ENCODE measurements around the gene TDRD7.

Gene TDRD7

DNA sequence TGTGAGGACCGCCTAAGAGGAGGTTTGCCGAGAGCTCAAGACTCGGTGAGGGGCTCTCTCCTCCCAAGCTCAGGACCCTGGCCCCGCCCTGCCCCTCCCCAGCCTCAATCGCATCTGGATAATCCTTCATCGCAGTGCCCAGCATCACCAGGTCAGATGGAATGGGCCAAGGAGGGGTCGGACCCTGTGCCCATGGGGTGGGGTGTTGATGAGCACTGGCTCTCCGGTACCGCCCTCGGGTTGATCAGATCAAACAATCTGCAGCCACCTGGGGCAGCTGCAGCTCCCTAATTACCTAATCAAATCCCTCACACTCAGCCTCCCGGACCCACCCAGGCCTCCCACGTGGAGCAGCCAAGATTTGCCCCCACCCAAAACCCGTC, 24.4 kb upstream of the TDRD7 start:
- no peak for DNase-seq

DNA sequence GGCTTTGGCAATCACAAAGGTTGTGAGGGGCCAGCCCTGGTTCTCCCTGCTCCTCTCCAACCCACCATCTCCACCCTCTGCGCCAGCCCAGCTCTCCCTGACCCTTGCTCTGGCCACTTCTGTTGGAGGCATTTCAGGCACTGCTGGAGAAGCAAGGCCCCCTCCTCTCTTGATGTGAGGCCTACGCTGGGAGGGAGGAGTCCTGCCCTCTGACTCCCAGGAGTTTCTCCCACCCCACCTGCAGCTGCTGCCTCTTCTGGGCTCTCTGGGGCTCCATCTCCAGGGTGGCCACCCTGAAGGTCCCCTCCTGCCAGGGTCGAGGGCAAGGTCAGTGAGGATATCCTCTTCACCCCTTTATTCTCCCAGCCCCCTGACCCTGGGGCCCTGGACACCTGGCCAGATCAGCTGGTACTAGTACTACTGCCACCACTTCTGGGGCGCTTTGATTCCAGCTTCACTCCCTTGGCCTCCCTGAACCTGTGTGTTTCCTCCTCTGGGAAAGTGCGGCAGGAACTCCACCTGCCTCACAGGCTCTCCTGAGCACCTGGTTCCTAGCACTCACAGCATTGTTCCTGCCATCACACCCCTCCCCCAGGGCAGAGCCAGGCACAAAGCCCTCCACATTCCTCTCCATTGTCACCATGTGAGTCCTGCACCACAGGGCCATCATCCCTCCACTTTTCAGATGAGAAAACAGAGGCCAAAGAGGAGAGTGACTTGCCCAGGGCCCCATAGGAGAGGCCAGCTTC, 23.8 kb upstream of the TDRD7 start:
- DNase-seq: no peak

DNA sequence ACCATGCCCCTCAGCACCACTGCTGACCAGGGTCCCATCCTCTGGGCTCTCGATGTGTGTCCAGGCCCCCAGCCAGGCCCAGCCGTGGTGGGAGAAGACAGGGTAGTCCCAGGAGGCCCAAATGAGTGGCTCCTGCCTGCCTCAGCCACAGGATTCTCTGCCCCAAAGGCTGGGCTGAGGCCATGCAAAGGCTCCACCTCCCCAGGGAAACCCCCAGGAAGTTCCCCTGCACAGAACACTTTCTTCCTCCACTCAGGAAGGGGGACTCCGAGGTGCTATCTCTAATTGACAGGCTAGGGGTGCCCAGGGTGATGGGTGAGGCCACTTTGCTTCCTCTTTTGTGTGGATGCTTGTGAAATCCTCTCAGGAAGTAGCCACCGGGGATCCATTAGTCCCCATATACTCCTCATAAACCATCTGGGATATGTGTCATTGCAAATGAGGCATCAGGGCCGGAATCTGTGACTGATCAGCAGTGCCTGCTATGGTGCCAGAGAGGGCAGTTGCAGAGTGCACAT, 23.1 kb upstream of the TDRD7 start:
- peak; percentile 23 for DNase-seq

DNA sequence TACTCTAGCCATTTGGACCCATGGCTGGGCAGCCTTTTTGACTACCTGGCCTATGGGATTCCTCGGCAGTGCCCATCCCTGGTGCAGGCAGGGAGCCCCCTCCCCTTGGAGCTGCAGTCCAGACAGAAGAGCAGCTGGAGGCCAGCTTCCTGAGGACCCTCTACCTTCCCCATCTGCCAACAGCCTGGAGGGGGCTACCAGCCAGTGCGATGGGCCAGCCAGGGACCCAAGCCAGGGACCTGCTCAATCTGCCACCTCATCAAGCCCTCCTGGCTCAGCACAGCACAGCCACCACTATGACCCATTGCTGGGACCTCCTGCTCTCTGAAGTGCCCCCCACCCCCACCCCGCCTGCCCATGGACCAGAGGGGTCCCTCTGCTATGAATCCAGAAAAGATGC, 22.6 kb upstream of the TDRD7 start:
- no peak for DNase-seq

DNA sequence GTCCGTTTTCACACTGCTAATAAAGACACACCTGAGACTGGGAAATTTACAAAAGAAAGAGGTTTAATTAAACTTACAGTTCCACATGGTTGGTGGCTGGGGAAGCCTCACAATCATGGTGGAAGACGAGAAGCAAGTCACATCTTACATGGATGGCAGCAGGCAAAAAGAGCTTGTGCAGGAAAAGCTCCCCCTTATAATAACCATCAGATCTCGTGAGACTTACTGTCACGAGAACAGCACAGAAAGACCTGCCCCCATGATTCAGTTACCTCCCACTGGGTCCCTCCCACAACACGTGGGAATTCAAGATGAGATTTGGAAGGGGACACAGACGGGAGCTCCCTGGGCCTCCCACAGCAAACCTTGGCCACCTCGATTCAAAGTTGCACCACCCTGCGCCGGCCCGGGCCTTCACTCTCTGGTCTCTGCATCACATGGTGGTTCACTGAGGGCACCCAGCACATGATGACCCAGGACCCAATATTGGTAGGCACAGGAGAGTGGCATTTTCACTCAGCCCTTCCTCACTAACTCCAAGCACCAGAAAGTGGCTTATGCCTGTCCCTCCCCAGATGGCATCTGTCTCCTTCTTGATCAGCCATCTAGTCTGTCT, 21.0 kb upstream of the TDRD7 start:
- no peak for DNase-seq

DNA sequence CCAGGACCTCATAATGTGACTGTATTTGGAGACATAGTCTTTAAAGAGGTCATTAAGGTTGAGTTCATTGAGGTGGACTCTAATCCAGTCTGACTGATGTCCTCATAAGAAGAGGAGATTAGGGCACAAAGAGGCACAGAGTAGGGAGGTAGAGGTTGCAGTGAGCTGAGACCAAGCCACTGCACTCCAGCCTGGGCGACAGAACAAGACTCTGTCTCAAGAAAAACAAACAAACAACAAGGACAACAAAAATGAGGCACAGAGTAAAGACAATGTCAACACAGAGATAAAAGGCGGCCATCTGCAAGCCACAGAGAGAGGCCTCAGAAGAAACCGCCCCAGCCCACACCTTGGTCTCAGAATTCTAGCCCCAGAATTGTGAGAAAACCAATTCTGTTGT, 17.0 kb upstream of the TDRD7 start:
- DNase-seq: no peak

DNA sequence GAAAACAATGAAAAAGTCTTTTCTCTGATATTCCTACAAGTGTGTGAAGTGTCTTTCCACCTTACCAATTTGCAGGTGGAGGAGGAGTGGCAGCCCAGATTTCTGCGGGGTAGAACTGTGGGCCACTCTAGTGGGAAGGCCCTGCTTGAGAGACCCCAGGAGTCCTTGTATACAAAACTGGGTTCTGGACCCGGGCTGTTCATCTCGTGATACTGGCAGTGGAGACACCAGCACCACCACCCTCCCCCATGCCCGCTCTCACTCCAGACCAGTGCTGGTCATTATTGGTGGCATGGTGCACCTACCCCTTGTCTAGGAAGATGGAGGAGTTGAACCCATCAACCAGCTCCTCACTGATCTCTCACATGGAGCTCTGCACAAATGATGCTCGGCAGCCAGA, 16.2 kb upstream of the TDRD7 start:
- DNase-seq: no peak

DNA sequence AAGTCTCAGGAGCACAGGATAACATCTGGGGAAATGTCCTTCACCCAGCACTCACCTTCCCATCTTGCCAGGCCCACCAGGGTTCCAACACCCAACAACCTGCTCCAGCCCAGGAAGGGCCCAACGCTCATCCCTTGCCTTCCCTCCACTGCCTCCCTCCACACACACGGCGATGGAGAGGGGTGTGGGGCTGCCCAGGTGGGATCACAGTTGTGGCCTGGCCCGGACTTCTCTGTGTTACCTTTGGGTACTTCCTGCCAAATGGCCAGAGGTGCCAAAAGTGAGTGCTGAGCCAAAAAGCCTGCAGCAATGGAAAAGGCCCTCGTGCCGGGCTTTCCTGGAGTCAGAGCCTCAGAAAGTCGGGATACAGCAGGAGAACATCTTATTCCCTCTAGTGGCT, 15.6 kb upstream of the TDRD7 start:
- no peak for DNase-seq

DNA sequence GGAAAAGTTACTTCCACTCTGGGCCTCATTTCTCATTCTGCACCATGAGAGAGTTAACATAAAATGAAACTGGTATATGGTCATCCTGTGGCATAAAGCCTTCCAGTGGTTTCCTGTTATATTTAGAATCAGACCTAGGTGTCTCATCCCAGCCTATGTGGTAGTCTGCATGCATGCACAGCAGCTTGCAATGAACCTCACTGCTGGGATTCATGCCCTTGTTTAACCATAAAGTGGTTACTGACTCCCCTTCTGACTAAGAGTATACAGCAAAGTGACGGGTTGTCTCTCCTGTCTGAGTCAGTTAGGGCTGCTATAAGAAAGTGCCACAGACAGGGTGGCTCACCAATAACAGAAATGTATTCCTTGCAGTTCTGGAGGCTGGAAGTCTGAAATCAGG, 14.7 kb upstream of the TDRD7 start:
- DNase-seq: no peak

DNA sequence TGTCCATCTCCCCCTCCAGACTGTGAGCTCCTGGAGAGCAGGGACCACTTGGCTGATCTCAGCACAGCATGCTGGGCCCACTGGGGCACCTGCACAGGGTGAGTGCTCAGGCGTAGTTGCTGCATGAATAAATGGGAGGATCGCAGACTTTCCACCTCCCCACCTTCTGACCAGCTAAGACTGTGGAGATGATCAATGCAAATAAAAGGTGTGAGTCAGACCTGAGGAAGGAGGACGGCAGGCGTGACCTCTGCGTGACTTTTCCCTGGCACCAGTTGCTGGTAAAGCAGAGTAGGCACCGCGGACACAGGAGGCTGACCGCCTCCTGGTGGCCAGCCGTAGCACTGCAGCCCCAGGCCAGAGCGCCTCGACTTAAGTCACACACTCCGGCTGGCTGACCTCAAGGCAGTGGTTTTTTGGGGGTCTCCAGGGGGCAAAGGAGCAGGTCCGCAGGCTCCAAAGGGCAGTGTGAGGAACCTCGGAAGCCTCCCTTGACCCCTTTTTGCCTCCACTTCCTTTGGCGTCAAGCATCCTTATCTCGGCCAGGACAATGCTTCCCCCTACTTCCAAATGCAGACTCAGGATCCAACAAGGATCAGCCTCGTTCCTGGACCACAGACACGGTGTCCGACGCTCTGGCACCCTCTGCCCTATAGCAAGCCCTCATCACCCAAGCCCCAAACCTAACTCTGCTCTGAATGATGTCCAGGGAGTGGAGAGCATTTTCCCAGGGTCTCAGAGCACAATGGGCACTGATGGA, 12.7 kb upstream of the TDRD7 start:
- peak; percentile 64 for DNase-seq

DNA sequence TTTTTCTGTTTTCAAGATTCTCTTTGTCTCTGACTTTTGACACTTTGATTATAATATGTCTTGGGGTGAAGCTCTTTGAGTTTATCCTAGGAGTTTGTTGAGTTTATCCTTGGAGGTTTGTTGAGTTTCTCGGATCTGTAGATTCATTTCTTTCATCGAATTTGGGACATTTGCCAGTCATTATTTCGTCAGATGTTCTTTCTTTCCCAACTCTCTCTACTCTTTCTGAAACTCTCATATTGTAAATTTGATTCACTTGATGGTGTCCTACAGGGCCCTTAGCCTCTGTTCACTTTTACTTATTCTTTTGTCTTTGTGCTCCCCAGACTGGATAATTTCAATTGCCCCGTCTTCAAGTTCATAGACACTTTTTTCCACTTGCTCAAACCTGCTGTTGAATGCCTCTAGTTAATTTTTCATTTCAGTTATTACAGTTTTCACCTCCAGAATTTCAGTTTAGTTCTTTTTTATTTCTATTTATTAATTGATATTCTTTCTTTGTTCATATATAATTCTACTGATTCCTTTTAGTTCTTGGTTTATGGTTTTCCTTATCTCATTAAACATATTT, 8.1 kb upstream of the TDRD7 start:
- no peak for DNase-seq

DNA sequence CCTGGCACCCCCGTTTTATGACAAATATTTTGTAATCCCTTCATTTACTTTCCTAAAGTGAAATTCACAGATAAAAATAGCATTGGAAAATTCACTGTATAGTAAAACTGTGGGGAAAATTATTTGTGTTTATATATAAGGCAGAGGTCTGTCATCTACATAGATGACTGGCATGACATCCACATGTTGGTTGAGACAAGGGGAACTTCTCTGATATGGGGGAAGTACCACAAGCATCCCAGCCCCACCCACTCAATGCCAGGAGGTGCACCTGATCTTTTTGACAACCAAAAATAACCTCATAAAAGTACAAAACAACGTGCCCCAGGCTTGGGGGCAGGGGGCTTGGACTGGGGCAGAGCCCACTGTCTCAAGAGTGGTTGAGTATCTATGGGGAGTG, 6.3 kb upstream of the TDRD7 start:
- DNase-seq: no peak

DNA sequence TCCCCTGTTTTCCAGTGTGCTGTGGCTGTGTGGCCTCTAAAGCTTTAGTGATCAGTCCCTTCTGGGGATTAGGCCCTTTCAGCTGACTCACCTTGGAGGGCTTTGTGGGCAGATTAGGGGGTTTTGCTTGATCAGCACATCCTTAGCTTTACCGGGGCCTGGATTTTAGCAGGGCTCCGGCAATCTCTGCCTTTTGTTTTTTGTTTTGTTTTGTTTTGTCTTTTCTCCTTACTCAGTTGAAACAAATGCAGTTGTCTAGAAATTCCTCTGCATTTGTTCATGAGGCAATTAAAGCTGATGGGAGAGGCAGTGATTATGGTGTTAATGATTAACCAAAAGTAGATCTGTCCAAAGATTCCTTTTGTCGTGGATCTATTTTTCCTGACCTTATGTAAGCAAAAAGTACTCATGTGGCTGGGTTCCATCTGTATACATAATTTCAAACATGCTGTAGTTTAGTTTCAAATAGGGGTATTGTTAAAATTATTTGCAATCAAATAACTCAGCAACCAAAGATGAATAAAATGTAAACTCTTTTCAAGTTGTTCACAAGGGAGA, 5.2 kb upstream of the TDRD7 start:
- DNase-seq: no peak

DNA sequence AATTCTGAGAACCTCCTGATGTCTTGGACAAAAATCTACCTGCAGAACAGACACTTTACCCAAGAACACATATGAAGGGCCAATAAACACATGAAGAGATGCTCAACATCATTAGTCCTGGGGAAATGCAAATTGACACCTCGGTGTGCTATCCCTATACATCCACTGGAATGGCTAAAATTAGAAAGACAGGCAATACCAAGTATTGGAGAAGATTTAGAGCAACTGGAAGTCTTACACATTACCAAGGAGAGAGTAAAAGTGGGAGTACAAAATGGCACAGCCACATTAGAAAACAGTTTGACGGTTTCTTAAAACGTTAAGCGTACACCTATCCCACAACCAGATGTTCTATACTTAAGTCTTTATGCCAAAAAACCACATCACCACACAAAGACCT, 3.3 kb upstream of the TDRD7 start:
- DNase-seq: no peak

DNA sequence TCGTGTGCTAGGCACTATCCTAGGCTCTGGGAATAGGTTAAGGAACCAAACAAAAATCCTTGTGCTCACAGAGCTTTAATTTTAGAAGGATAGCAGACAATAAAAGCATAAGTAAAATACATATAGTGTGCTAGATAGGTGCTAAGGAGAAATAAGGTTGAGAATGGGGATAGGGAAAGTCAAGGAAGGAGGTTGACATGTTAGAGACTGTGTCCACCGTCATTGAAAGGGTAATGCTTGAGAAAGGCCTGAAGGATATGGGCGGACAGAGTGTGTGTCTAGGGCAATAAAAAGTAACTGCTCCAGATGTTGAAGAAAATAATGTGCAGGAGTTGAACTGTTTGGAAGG, 482 bp upstream of the TDRD7 start:
- no peak for DNase-seq

DNA sequence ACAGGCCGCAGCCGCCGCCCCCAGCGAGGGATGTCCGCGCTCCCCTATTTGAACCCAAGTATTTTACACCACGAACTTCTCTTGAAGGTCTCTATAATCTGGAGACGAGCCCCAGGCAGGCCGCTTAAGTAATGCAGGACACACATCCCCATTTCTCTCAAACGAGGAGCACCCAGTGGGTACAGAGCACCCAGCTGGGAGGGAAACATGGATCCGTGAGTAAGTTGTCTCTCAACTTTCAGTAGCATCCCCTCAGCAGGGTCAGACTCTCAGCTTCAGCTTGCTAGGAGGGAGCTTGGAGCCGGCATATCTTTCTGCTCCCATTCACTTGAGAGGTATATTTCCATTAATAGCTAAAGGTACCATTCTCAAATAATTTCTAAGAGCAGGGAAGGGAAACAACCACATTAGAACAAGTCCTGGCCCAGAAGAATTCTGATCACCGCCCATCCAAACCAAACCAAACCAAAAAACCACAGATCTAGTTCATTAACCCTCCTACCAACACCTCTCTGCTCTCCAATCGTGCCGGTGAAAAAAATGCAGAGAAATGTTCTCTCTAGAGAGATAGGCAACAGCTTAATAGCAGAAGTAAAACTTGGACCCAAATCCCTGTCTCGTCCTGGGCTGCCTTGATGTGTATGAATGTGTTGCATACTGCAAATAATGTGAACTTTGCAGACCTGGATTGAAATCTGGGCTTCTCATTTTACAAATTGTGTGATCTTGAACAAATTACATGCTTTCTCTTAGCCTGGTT, 910 bp downstream of the TDRD7 start:
- DNase-seq: peak; percentile 50

DNA sequence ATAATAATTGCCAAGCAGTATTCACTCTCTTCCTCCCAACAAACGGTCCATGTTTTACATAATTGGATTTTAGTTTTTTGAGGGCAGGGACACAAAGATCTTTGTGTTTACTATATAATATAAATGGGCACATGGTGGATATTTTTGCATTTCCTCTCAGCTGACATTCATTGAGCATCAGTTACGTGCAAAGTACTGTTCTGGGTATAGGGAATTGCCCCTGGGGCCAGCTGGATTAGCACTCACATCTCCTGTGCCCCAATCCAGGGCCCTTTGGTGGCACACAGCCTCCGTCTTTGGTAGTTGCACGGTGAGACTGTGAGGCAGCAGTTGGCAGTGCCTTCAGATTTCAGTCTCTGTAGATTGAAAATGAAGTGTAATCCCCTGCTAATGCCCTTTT, 1.6 kb downstream of the TDRD7 start:
- DNase-seq: no peak

DNA sequence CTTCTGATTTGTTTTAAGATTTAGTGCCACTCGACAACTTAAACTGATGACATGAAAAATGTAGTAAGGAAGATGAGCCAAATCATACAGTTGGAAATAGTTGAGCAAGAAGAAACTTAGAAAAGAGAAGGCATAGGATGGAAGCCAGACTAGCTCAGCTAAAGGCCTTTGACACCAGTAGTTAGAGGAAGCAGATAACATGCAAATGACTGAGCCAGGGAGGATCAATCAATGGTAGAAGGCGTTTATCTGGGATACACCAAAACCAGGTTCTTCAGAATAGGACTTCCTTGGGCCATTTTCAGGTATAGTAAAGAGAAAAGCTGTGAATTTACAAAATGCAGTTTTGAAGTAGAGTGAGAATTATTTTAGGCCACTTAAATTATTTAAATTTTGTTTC, 3.2 kb downstream of the TDRD7 start:
- DNase-seq: no peak

DNA sequence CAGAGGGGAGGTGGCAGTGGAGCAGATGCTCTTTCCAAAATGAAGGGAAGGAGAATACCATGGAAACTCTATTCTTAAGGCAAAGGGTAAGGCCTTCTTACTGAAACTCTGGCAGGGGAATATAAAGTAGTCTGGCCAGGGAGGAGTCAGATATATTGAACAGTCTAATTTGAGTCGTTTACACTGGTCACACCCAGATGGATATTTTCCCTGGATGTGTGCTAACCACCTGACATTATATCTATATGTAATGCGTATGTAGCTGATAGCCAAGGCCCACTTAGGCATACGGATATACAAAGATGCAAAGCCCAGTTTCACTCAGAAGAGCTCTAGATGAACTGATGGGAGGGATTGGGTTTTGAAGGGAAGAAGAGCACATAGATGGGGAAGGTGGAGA, 7.0 kb downstream of the TDRD7 start:
- no peak for DNase-seq

DNA sequence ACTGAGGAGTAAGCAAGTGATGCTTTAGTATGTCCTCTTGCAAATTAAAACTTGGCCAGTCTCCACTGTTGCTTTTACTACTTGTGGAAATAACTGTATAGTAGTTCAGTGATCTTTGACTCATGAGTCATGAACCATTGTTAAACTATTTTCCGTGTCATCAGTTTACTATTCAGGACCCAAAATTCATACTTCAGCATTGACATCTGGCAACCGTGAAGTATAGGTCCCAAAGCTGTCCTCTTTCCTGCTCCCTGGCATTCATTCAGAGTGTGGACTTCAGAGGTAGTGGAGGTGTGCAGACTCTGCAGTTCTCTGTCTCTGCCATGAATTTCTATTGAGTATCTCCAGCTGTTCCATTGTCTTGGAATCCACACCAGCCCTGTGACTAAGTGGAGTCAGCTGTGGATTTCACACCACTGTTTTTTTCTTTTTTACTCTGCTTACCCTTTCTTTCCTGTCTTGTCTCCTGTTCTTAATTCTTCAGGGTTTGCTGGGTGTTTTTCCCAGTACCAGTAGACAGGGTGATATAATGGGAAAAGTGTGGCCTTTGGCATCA, 7.5 kb downstream of the TDRD7 start:
- DNase-seq: peak; percentile 87

DNA sequence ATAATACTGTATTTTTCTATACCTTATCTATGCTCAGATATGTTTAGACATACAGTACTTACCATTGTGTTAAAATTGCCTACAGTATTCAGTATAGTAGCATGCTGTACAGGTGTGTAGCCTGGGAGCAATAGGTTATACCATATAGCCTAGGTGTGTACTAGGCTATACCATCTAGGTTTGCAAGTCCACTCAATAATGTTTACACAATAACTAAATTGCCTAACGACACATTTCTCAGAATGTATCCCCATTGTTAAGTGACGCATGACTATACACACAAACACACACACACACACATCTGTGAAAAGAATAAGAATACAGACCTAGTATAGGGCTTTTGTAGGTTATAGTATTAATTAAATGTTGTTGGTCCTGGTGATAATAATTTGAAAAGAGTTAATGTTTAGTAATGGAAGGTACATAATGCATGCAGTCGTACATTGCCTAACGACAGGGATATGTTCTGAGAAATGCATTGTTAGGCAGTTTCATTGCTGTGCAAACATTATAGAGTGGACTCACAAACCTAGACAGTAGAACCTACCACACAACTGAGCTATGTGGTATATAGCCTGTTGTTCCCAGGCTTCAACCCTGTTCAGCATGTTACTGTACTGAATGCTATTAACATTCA, 13.6 kb downstream of the TDRD7 start:
- DNase-seq: no peak

DNA sequence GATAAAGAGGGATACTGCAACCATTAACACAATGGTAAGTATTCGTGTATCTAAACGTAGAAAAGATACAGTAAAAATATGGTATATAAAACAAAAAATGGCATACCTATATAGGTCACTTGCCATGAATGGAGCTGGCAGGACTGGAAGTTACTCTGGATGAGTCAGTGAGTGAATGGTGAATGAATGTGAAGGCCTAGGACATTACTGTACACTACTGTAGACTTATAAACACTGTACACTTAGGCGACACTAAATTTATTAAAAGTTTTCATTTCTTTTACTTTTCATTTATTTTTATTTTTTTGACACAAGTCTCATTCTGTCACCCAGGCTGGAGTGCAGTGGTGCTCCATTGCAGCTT, 14.1 kb downstream of the TDRD7 start:
- DNase-seq: peak; percentile 28
